HEK293 (cell line): ENCODE results near the gene OR5B3.

Experiments
- CTCF ChIA-PET: fragments of 350-600 bp; formaldehyde crosslinking; extraction: SDS; loops from one replicate; lab custom pipeline; 2021; ENCODE audit warnings: antibody characterized with exemption; lab: Yijun Ruan, JAX
- POLR2A ChIA-PET: fragments of 300-600 bp; formaldehyde crosslinking; extraction: SDS; loops from one replicate; lab custom pipeline; 2020; ENCODE audit warnings: antibody characterized with exemption, inconsistent platforms; lab: Yijun Ruan, JAX
- H3K27ac ChIP-seq: fragments of 200-500 bp; sonication (Bioruptor generic); 2 replicates; pipeline ENCODE4 v1.5.1; 2014; ENCODE audit warnings: low read depth, low read length, control low read depth, inconsistent platforms; ENCODE audit errors: extremely low read depth
- H3K36me3 ChIP-seq, 2 experiments: fragments of 200-500 bp in 1 of 2; sonication (Bioruptor generic) in 1 of 2; 1 replicate in 1 of 2; 2 replicates in 1 of 2; pipeline ENCODE4 v1.5.1; 2014 to 2017; ENCODE audit warnings: inconsistent platforms in 2 of 2, low read length in 2 of 2; ENCODE audit not compliant: control insufficient read depth in 2 of 2, insufficient read depth in 1 of 2
- H3K4me1 ChIP-seq: fragments of 200-500 bp; sonication (Bioruptor generic); 2 replicates; pipeline ENCODE4 v1.5.1; 2014; ENCODE audit warnings: mild to moderate bottlenecking, low read length, inconsistent platforms; ENCODE audit not compliant: control insufficient read depth, insufficient read depth
- H3K4me3 ChIP-seq: 2 replicates; pipeline ENCODE4 v1.5.1; 2011; ENCODE audit warnings: low read depth, mild to moderate bottlenecking, control low read depth, low read length, moderate library complexity
- H3K9me3 ChIP-seq: fragments of 200-500 bp; sonication (Bioruptor generic); 2 replicates; pipeline ENCODE4 v1.5.1; 2014; ENCODE audit warnings: low read depth, low read length, inconsistent platforms; ENCODE audit not compliant: control insufficient read depth, insufficient read depth
- EGR2 ChIP-seq: fragments of 450-650 bp; formaldehyde crosslinking; IDR thresholded peaks from 2 replicates; pipeline ENCODE4 v1.5.1; 2016; ENCODE audit warnings: low read depth, missing biosample characterization, missing genetic modification characterization
- FEZF1 ChIP-seq: fragments of 450-650 bp; formaldehyde crosslinking; IDR thresholded peaks from 2 replicates; pipeline ENCODE4 v1.5.1; 2016; ENCODE audit warnings: missing biosample characterization, missing genetic modification characterization
- KLF10 ChIP-seq: fragments of 450-650 bp; IDR thresholded peaks from 2 replicates; pipeline ENCODE4 v1.5.1; 2018; ENCODE audit warnings: missing biosample characterization, mild to moderate bottlenecking, missing genetic modification characterization
- KLF16 ChIP-seq: fragments of 450-650 bp; formaldehyde crosslinking; IDR thresholded peaks from 2 replicates; pipeline ENCODE4 v1.5.1; 2017; ENCODE audit warnings: missing biosample characterization, missing genetic modification characterization
- MEIS1 ChIP-seq: sonication (generic); formaldehyde crosslinking; IDR thresholded peaks from 2 replicates; pipeline ENCODE4 v1.8.1; 2022; ENCODE audit warnings: missing genetic modification reagents, mild to moderate bottlenecking, borderline replicate concordance
- REPIN1 ChIP-seq: fragments of 450-650 bp; formaldehyde crosslinking; IDR thresholded peaks from 2 replicates; pipeline ENCODE4 v1.5.1; 2017; ENCODE audit warnings: missing biosample characterization, missing genetic modification characterization, low read depth
- SP7 ChIP-seq: fragments of 450-650 bp; formaldehyde crosslinking; IDR thresholded peaks from 2 replicates; pipeline ENCODE4 v1.5.1; 2016; ENCODE audit warnings: missing biosample characterization, missing genetic modification characterization
- TRIM28 ChIP-seq: IDR thresholded peaks from 2 replicates; pipeline ENCODE4 v1.6.1; 2011; ENCODE audit warnings: low read length, control low read depth, borderline replicate concordance
- WT1 ChIP-seq: fragments of 450-650 bp; formaldehyde crosslinking; IDR thresholded peaks from 2 replicates; pipeline ENCODE4 v1.5.1; 2016; ENCODE audit warnings: missing biosample characterization, missing genetic modification characterization
- ZFP37 ChIP-seq: fragments of 450-650 bp; formaldehyde crosslinking; IDR thresholded peaks from 2 replicates; pipeline ENCODE4 v1.5.1; 2016; ENCODE audit warnings: missing biosample characterization, missing genetic modification characterization
- ZNF114 ChIP-seq: fragments of 450-650 bp; formaldehyde crosslinking; IDR thresholded peaks from 2 replicates; pipeline ENCODE4 v1.5.0; 2017; ENCODE audit warnings: missing biosample characterization, missing genetic modification characterization
- ZNF121 ChIP-seq: fragments of 450-650 bp; formaldehyde crosslinking; IDR thresholded peaks from 2 replicates; pipeline ENCODE4 v1.5.1; 2016; ENCODE audit warnings: missing biosample characterization, missing genetic modification characterization
- ZNF138 ChIP-seq: fragments of 450-650 bp; formaldehyde crosslinking; IDR thresholded peaks from 2 replicates; pipeline ENCODE4 v1.5.1; 2016; ENCODE audit warnings: missing biosample characterization, missing genetic modification characterization, borderline replicate concordance
- ZNF175 ChIP-seq: fragments of 450-650 bp; formaldehyde crosslinking; IDR thresholded peaks from 2 replicates; pipeline ENCODE4 v1.5.1; 2016; ENCODE audit warnings: missing biosample characterization, missing genetic modification characterization
- ZNF394 ChIP-seq: fragments of 450-650 bp; formaldehyde crosslinking; IDR thresholded peaks from 2 replicates; pipeline ENCODE4 v1.5.1; 2016; ENCODE audit warnings: missing biosample characterization, missing genetic modification characterization, mild to moderate bottlenecking, moderate library complexity, borderline replicate concordance
- ZNF423 ChIP-seq: fragments of 450-650 bp; formaldehyde crosslinking; IDR thresholded peaks from 2 replicates; pipeline ENCODE4 v1.5.1; 2016; ENCODE audit warnings: missing biosample characterization, missing genetic modification characterization
- ZNF513 ChIP-seq: fragments of 450-650 bp; IDR thresholded peaks from 2 replicates; pipeline ENCODE4 v1.5.1; 2018; ENCODE audit warnings: missing biosample characterization, missing genetic modification characterization
- ZNF530 ChIP-seq: fragments of 450-650 bp; formaldehyde crosslinking; IDR thresholded peaks from 2 replicates; pipeline ENCODE4 v1.5.1; 2016; ENCODE audit warnings: low read depth, missing biosample characterization, missing genetic modification characterization
- ZNF549 ChIP-seq: fragments of 450-650 bp; IDR thresholded peaks from 2 replicates; pipeline ENCODE4 v1.5.1; 2018; ENCODE audit warnings: missing biosample characterization, missing genetic modification characterization, mild to moderate bottlenecking, inconsistent platforms, moderate library complexity
- ZNF560 ChIP-seq: fragments of 450-650 bp; formaldehyde crosslinking; IDR thresholded peaks from 2 replicates; pipeline ENCODE4 v1.5.1; 2017; ENCODE audit warnings: missing biosample characterization, missing genetic modification characterization, borderline replicate concordance
- ZNF660 ChIP-seq: fragments of 450-650 bp; IDR thresholded peaks from 2 replicates; pipeline ENCODE4 v1.5.1; 2018; ENCODE audit warnings: missing biosample characterization, mild to moderate bottlenecking, missing genetic modification characterization
- TF ChIP-seq, protein P1 (sequence below): fragments of 450-650 bp; formaldehyde crosslinking; IDR thresholded peaks from 2 replicates; pipeline ENCODE4 v1.5.1; 2017; ENCODE audit warnings: missing biosample characterization, missing genetic modification characterization
- TF ChIP-seq, protein P2 (sequence below): fragments of 450-650 bp; formaldehyde crosslinking; IDR thresholded peaks from 2 replicates; pipeline ENCODE4 v1.5.1; 2016; ENCODE audit warnings: missing biosample characterization, missing genetic modification characterization
- TF ChIP-seq, protein P3 (sequence below): fragments of 450-650 bp; formaldehyde crosslinking; IDR thresholded peaks from 2 replicates; pipeline ENCODE4 v1.5.1; 2016; ENCODE audit warnings: missing biosample characterization, missing genetic modification characterization, low read depth
- TF ChIP-seq, protein P4 (sequence below): fragments of 450-650 bp; formaldehyde crosslinking; IDR thresholded peaks from 2 replicates; pipeline ENCODE4 v1.5.1; 2016; ENCODE audit warnings: missing biosample characterization, missing genetic modification characterization

OR5B3 gene

GRCh38 chr11:58358969-58359368 lies 47.7 kb downstream of the OR5B3 start, which contains the start of gene OR5B17:
Gene OR5B17 (minus strand): TSS chr11:58359069. CDS start chr11:58359069, 0 bp downstream.
- Histone ChIP-seq H3K27ac (no peak within 1 kb of the TSS), H3K9me3 (no peaks in the 10 kb centered on the region), H3K36me3 (no peaks in the 10 kb centered on the region), H3K4me1 (no peaks in the 10 kb centered on the region), H3K4me3 (no peak within 1 kb of the TSS)
- TF ChIP-seq ZNF660 (no peak), WT1 (tag by site-specific recombination) (no peak), MEIS1 (CRISPR knock-in tag) (no peak), ZNF138 (no peak), KLF10 (tag by site-specific recombination) (no peak), ZNF114 (tag by site-specific recombination) (no peak), SP7 (tag by site-specific recombination) (no peak), TRIM28 (no peak), KLF16 (tag by site-specific recombination) (no peak), EGR2 (no peak), ZFP37 (no peak), ZNF394 (no peak), ZNF121 (tag by site-specific recombination) (no peak), ZNF549 (tag by site-specific recombination) (no peak), ZNF423 (tag by site-specific recombination) (no peak), ZNF513 (no peak)
- TF ChIP-seq, protein P1, sequence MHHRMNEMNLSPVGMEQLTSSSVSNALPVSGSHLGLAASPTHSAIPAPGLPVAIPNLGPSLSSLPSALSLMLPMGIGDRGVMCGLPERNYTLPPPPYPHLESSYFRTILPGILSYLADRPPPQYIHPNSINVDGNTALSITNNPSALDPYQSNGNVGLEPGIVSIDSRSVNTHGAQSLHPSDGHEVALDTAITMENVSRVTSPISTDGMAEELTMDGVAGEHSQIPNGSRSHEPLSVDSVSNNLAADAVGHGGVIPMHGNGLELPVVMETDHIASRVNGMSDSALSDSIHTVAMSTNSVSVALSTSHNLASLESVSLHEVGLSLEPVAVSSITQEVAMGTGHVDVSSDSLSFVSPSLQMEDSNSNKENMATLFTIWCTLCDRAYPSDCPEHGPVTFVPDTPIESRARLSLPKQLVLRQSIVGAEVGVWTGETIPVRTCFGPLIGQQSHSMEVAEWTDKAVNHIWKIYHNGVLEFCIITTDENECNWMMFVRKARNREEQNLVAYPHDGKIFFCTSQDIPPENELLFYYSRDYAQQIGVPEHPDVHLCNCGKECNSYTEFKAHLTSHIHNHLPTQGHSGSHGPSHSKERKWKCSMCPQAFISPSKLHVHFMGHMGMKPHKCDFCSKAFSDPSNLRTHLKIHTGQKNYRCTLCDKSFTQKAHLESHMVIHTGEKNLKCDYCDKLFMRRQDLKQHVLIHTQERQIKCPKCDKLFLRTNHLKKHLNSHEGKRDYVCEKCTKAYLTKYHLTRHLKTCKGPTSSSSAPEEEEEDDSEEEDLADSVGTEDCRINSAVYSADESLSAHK (tag by site-specific recombination) = no peak
- TF ChIP-seq, protein P2, sequence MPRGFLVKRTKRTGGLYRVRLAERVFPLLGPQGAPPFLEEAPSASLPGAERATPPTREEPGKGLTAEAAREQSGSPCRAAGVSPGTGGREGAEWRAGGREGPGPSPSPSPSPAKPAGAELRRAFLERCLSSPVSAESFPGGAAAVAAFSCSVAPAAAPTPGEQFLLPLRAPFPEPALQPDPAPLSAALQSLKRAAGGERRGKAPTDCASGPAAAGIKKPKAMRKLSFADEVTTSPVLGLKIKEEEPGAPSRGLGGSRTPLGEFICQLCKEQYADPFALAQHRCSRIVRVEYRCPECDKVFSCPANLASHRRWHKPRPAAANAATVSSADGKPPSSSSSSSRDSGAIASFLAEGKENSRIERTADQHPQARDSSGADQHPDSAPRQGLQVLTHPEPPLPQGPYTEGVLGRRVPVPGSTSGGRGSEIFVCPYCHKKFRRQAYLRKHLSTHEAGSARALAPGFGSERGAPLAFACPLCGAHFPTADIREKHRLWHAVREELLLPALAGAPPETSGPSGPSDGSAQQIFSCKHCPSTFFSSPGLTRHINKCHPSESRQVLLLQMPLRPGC (tag by site-specific recombination) = no peak
- ChIA-PET POLR2A (no interaction called here), CTCF (interaction anchor here (0.6 kb wide), 1 partner anchor 255 kb away, joined by 5 read pairs; no protein-coding TSS in a partner anchor)

- POLR2A ChIA-PET = no interaction called here
- Histone ChIP-seq H3K9me3 (no peaks in the 10 kb centered on the region), H3K4me1 (no peaks in the 10 kb centered on the region), H3K4me3 (no peak overlapping the region), H3K36me3 (no peaks in the 10 kb centered on the region), H3K27ac (no peak overlapping the region)
- CTCF ChIA-PET = interaction anchor here (0.7 kb wide), 2 partner anchors 428 to 951 kb away, joined by 3 read pairs; no protein-coding TSS in a partner anchor
- TF ChIP-seq ZNF530 (tag by site-specific recombination) (no peak), ZNF560 (tag by site-specific recombination) (no peak), ZNF175 (tag by site-specific recombination) (no peak), REPIN1 (tag by site-specific recombination) (no peak), FEZF1 (tag by site-specific recombination) (no peak)
- TF ChIP-seq, protein P3, sequence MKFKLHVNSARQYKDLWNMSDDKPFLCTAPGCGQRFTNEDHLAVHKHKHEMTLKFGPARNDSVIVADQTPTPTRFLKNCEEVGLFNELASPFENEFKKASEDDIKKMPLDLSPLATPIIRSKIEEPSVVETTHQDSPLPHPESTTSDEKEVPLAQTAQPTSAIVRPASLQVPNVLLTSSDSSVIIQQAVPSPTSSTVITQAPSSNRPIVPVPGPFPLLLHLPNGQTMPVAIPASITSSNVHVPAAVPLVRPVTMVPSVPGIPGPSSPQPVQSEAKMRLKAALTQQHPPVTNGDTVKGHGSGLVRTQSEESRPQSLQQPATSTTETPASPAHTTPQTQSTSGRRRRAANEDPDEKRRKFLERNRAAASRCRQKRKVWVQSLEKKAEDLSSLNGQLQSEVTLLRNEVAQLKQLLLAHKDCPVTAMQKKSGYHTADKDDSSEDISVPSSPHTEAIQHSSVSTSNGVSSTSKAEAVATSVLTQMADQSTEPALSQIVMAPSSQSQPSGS (tag by site-specific recombination) = no peak
- TF ChIP-seq, protein P4, sequence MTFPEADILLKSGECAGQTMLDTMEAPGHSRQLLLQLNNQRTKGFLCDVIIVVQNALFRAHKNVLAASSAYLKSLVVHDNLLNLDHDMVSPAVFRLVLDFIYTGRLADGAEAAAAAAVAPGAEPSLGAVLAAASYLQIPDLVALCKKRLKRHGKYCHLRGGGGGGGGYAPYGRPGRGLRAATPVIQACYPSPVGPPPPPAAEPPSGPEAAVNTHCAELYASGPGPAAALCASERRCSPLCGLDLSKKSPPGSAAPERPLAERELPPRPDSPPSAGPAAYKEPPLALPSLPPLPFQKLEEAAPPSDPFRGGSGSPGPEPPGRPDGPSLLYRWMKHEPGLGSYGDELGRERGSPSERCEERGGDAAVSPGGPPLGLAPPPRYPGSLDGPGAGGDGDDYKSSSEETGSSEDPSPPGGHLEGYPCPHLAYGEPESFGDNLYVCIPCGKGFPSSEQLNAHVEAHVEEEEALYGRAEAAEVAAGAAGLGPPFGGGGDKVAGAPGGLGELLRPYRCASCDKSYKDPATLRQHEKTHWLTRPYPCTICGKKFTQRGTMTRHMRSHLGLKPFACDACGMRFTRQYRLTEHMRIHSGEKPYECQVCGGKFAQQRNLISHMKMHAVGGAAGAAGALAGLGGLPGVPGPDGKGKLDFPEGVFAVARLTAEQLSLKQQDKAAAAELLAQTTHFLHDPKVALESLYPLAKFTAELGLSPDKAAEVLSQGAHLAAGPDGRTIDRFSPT (tag by site-specific recombination) = no peak
These were observed 51.9 kb downstream of the OR5B3 start for GRCh38 chr11:58354727-58355126.
